HepG2 (cell line): Measurements from ENCODE around the gene GGT7. TPM values are rescaled to one million over a fixed set of nuclear protein-coding genes. Genes with fewer than 3 reads are reported as not detected.

Experiments
- IRF2 ChIP-seq: IDR thresholded peaks from 2 replicates; pipeline ENCODE4 v1.6.1; 2018; ENCODE audit warnings: missing genetic modification reagents, missing compliant biosample characterization
- NFE2 ChIP-seq: sonication (generic); formaldehyde crosslinking; IDR thresholded peaks from 2 replicates; pipeline ENCODE4 v1.4.0; 2020; ENCODE audit warnings: missing genetic modification reagents
- PCBP2 ChIP-seq: fragments of 200-400 bp; formaldehyde crosslinking; optimal IDR thresholded peaks from 2 replicates; pipeline ENCODE3; 2018; ENCODE audit warnings: low read length, low read depth; ENCODE audit not compliant: poor library complexity, severe bottlenecking
- RXRA ChIP-seq: sonication (generic); formaldehyde crosslinking; IDR thresholded peaks from 2 replicates; pipeline ENCODE4 v1.5.1; 2020; ENCODE audit warnings: missing genetic modification reagents
- ZNF124 ChIP-seq: sonication (generic); formaldehyde crosslinking; IDR thresholded peaks from 2 replicates; pipeline ENCODE4 v1.4.0; 2020; ENCODE audit warnings: missing genetic modification reagents
- polyA plus RNA-seq, 8 experiments: library from polyadenylated mRNA; depleted of rRNA in 3 of 8; stranded (reverse) in 7 of 8; unstranded in 1 of 8; fragments of >200 nt; fragmentation: Illumina TruSeq in 4 of 8; extraction: Trizol in 4 of 8; gene quantifications; 2 replicates each; pipeline versions ENCODE4 v1.2.1 to v1.2.3, GENCODE V29; 2011 to 2016; ENCODE audit warnings: low read depth in 4 of 8, missing spikeins in 1 of 8, mixed read lengths in 1 of 8; ENCODE audit not compliant: insufficient read depth in 1 of 8
- total RNA-seq, 5 experiments: library from RNA; depleted of rRNA; stranded (reverse); fragments of >200 nt; fragmentation: Illumina TruSeq; extraction: Trizol; gene quantifications; 2 replicates each; pipeline ENCODE4 v1.2.3, GENCODE V29; 2016; ENCODE audit warnings: low read depth in 1 of 5
- TF ChIP-seq, protein P1 (sequence below): sonication (generic); formaldehyde crosslinking; IDR thresholded peaks from 2 replicates; pipeline ENCODE4 v1.4.0; 2020; ENCODE audit warnings: missing genetic modification reagents
- TF ChIP-seq, protein P2 (sequence below): sonication (generic); formaldehyde crosslinking; IDR thresholded peaks from 2 replicates; pipeline ENCODE4 v1.4.0; 2020; ENCODE audit warnings: missing genetic modification reagents, borderline replicate concordance
- TF ChIP-seq, protein P3 (sequence below): sonication (generic); formaldehyde crosslinking; IDR thresholded peaks from 2 replicates; pipeline ENCODE4 v1.8.0; 2022; ENCODE audit warnings: mild to moderate bottlenecking, missing genetic modification reagents
- TF ChIP-seq, protein P4 (sequence below): sonication (generic); formaldehyde crosslinking; IDR thresholded peaks from 2 replicates; pipeline ENCODE4 v1.8.0; 2022; ENCODE audit warnings: missing genetic modification reagents, low read depth, mild to moderate bottlenecking, borderline replicate concordance
- TF ChIP-seq, protein P5 (sequence below): sonication (generic); formaldehyde crosslinking; IDR thresholded peaks from 2 replicates; pipeline ENCODE4 v1.8.1; 2023; ENCODE audit warnings: mild to moderate bottlenecking, missing genetic modification reagents
- TF ChIP-seq, protein P6 (sequence below): sonication (generic); formaldehyde crosslinking; IDR thresholded peaks from 2 replicates; pipeline ENCODE4 v1.5.0; 2020; ENCODE audit warnings: missing genetic modification reagents

The GGT7 gene
- total and polyA plus RNA-seq, 2 of the 13 experiments (the other 11 are each of a cell fraction or from before 2014, with no cell fraction given): 6.6 to 23.0 TPM

DNA sequence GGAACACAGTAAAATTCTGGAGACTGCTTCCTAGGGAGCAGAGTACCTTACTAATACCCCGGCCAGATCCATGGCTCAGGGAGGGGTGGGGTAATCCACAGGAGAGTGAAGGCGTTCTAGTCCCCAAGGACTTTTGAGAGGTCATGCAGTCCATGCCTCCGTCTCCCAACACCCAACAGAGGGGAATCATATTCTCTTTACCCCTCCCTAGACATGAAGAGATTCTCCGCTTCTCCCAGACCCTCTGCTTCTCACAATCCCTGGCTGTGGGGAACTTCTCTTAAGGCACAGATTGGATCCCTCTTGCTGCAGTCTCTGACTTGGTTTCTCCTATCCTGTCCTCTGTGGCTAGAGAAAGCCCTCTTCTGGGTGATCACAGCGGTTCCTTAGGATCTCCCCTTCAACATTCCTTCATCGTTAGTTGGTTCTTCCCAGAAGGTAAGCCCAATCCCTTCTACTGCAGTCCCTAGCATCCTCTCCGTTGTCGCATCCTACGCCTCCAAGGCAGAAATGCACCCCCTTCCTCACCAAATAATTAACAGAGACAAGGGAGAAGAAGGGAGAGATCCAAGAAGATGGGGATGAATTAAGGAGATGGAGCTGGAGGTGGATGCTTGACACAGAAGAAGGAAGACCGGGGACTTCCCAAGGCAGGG, 562 bp downstream of the GGT7 start (continued):
- TF ChIP-seq RXRA (CRISPR knock-in tag) (no peak), ZNF124 (CRISPR knock-in tag) (no peak), PCBP2 (no peak), IRF2 (CRISPR knock-in tag) (no peak), NFE2 (no peak)
- TF ChIP-seq, protein P1, sequence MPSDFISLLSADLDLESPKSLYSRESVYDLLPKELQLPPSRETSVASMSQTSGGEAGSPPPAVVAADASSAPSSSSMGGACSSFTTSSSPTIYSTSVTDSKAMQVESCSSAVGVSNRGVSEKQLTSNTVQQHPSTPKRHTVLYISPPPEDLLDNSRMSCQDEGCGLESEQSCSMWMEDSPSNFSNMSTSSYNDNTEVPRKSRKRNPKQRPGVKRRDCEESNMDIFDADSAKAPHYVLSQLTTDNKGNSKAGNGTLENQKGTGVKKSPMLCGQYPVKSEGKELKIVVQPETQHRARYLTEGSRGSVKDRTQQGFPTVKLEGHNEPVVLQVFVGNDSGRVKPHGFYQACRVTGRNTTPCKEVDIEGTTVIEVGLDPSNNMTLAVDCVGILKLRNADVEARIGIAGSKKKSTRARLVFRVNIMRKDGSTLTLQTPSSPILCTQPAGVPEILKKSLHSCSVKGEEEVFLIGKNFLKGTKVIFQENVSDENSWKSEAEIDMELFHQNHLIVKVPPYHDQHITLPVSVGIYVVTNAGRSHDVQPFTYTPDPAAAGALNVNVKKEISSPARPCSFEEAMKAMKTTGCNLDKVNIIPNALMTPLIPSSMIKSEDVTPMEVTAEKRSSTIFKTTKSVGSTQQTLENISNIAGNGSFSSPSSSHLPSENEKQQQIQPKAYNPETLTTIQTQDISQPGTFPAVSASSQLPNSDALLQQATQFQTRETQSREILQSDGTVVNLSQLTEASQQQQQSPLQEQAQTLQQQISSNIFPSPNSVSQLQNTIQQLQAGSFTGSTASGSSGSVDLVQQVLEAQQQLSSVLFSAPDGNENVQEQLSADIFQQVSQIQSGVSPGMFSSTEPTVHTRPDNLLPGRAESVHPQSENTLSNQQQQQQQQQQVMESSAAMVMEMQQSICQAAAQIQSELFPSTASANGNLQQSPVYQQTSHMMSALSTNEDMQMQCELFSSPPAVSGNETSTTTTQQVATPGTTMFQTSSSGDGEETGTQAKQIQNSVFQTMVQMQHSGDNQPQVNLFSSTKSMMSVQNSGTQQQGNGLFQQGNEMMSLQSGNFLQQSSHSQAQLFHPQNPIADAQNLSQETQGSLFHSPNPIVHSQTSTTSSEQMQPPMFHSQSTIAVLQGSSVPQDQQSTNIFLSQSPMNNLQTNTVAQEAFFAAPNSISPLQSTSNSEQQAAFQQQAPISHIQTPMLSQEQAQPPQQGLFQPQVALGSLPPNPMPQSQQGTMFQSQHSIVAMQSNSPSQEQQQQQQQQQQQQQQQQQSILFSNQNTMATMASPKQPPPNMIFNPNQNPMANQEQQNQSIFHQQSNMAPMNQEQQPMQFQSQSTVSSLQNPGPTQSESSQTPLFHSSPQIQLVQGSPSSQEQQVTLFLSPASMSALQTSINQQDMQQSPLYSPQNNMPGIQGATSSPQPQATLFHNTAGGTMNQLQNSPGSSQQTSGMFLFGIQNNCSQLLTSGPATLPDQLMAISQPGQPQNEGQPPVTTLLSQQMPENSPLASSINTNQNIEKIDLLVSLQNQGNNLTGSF (CRISPR knock-in tag): no peak
- TF ChIP-seq, protein P2, sequence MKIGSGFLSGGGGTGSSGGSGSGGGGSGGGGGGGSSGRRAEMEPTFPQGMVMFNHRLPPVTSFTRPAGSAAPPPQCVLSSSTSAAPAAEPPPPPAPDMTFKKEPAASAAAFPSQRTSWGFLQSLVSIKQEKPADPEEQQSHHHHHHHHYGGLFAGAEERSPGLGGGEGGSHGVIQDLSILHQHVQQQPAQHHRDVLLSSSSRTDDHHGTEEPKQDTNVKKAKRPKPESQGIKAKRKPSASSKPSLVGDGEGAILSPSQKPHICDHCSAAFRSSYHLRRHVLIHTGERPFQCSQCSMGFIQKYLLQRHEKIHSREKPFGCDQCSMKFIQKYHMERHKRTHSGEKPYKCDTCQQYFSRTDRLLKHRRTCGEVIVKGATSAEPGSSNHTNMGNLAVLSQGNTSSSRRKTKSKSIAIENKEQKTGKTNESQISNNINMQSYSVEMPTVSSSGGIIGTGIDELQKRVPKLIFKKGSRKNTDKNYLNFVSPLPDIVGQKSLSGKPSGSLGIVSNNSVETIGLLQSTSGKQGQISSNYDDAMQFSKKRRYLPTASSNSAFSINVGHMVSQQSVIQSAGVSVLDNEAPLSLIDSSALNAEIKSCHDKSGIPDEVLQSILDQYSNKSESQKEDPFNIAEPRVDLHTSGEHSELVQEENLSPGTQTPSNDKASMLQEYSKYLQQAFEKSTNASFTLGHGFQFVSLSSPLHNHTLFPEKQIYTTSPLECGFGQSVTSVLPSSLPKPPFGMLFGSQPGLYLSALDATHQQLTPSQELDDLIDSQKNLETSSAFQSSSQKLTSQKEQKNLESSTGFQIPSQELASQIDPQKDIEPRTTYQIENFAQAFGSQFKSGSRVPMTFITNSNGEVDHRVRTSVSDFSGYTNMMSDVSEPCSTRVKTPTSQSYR (CRISPR knock-in tag): no peak
- TF ChIP-seq, protein P3, sequence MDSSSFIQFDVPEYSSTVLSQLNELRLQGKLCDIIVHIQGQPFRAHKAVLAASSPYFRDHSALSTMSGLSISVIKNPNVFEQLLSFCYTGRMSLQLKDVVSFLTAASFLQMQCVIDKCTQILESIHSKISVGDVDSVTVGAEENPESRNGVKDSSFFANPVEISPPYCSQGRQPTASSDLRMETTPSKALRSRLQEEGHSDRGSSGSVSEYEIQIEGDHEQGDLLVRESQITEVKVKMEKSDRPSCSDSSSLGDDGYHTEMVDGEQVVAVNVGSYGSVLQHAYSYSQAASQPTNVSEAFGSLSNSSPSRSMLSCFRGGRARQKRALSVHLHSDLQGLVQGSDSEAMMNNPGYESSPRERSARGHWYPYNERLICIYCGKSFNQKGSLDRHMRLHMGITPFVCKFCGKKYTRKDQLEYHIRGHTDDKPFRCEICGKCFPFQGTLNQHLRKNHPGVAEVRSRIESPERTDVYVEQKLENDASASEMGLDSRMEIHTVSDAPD: 0 out of 2 replicates have a peak, but pooled peaks have one; percentile 7
- TF ChIP-seq, protein P4, sequence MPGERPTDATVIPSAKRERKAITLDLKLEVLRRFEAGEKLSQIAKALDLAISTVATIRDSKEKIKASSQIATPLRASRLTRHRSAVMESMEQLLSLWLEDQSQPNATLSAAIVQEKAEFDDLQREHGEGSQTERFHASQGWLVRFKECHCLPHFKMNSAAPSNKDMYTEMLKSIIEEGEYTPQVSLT (CRISPR knock-in tag): no peak; the same call in 1 of the 2 replicates
- TF ChIP-seq, protein P5, sequence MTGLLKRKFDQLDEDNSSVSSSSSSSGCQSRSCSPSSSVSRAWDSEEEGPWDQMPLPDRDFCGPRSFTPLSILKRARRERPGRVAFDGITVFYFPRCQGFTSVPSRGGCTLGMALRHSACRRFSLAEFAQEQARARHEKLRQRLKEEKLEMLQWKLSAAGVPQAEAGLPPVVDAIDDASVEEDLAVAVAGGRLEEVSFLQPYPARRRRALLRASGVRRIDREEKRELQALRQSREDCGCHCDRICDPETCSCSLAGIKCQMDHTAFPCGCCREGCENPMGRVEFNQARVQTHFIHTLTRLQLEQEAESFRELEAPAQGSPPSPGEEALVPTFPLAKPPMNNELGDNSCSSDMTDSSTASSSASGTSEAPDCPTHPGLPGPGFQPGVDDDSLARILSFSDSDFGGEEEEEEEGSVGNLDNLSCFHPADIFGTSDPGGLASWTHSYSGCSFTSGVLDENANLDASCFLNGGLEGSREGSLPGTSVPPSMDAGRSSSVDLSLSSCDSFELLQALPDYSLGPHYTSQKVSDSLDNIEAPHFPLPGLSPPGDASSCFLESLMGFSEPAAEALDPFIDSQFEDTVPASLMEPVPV (CRISPR knock-in tag): no peak
- TF ChIP-seq, protein P6, sequence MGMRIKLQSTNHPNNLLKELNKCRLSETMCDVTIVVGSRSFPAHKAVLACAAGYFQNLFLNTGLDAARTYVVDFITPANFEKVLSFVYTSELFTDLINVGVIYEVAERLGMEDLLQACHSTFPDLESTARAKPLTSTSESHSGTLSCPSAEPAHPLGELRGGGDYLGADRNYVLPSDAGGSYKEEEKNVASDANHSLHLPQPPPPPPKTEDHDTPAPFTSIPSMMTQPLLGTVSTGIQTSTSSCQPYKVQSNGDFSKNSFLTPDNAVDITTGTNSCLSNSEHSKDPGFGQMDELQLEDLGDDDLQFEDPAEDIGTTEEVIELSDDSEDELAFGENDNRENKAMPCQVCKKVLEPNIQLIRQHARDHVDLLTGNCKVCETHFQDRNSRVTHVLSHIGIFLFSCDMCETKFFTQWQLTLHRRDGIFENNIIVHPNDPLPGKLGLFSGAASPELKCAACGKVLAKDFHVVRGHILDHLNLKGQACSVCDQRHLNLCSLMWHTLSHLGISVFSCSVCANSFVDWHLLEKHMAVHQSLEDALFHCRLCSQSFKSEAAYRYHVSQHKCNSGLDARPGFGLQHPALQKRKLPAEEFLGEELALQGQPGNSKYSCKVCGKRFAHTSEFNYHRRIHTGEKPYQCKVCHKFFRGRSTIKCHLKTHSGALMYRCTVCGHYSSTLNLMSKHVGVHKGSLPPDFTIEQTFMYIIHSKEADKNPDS: no peak
